Keratinocyte (primary cell): ENCODE results near the gene SUN5.

Experiments used
- CTCF ChIP-seq, 3 experiments: IDR thresholded peaks in 1 of 3; conservative IDR thresholded peaks in 1 of 3; optimal IDR thresholded peaks in 1 of 3; 2 replicates in 2 of 3; 3 replicates in 1 of 3; pipeline versions ENCODE3 to v1.5.1; 2011; ENCODE audit warnings: low read length in 3 of 3, mild to moderate bottlenecking in 3 of 3, moderate library complexity in 2 of 3, control low read depth in 1 of 3, inconsistent platforms in 1 of 3; ENCODE audit not compliant: insufficient read depth in 2 of 3; ENCODE audit errors: extremely low read depth in 1 of 3
- EZH2 ChIP-seq: IDR thresholded peaks from one replicate; pipeline ENCODE4 v1.6.1; 2012; ENCODE audit warnings: inconsistent platforms, mild to moderate bottlenecking, low read length, moderate library complexity

GRCh38 chr20:32978009-32978335 is 26.3 kb downstream of the SUN5 start:
- TF ChIP-seq CTCF (optimal IDR thresholded peaks at IDR 0.05 in 1 of 3, IDR thresholded peaks at IDR 0.05 in 1 of 3, conservative IDR thresholded peaks at IDR 0.05 in 1 of 3; ENCODE audit: extremely low read depth in 1 of 3, insufficient read depth in 2 of 3, low read length in 3 of 3) (no peak), EZH2 (no peak)
